ENCODE measurements around the gene RBM47.

RBM47 gene

DNA sequence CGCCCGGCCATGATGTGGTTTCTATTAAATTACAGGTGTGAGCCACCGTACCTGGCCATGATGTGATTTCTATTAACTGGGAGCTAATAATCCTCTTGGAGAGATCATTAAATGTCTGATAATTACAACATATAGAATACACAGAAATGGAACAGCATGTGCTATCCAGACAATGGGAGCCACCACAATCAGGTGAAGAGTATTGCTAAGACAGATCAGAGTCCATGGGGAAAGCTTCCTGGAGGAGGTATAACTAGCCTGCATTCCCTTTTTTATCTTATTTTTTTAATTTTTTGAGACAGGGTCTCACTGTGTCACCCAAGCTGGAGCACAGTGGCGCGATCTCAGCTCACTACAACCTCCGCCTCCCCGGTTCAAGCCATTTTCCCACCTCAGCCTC, 147.7 kb downstream of the RBM47 start:
- TF ChIP-seq YY1 (IDR thresholded peaks at IDR 0.05; ENCODE audit: low read depth) (no peak), TCF12 (IDR thresholded peaks at IDR 0.05; ENCODE audit: low read depth) (no peak), RAD21 (IDR thresholded peaks at IDR 0.05; ENCODE audit: low read depth) (no peak), TAF1 (IDR thresholded peaks at IDR 0.05; ENCODE audit: low read depth) (no peak), EP300 (IDR thresholded peaks at IDR 0.05; ENCODE audit: borderline replicate concordance) (no peak), CEBPB (IDR thresholded peaks at IDR 0.05) (no peak), FOXM1 (IDR thresholded peaks at IDR 0.05; ENCODE audit: borderline replicate concordance, low read depth) (no peak), ZBTB7A (IDR thresholded peaks at IDR 0.05; ENCODE audit: low read depth) (no peak), NFIC (IDR thresholded peaks at IDR 0.05) (no peak)
- TF ChIP-seq, protein P1, sequence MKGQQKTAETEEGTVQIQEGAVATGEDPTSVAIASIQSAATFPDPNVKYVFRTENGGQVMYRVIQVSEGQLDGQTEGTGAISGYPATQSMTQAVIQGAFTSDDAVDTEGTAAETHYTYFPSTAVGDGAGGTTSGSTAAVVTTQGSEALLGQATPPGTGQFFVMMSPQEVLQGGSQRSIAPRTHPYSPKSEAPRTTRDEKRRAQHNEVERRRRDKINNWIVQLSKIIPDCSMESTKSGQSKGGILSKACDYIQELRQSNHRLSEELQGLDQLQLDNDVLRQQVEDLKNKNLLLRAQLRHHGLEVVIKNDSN (IDR thresholded peaks at IDR 0.05) = no peak
- TF ChIP-seq, protein P2, sequence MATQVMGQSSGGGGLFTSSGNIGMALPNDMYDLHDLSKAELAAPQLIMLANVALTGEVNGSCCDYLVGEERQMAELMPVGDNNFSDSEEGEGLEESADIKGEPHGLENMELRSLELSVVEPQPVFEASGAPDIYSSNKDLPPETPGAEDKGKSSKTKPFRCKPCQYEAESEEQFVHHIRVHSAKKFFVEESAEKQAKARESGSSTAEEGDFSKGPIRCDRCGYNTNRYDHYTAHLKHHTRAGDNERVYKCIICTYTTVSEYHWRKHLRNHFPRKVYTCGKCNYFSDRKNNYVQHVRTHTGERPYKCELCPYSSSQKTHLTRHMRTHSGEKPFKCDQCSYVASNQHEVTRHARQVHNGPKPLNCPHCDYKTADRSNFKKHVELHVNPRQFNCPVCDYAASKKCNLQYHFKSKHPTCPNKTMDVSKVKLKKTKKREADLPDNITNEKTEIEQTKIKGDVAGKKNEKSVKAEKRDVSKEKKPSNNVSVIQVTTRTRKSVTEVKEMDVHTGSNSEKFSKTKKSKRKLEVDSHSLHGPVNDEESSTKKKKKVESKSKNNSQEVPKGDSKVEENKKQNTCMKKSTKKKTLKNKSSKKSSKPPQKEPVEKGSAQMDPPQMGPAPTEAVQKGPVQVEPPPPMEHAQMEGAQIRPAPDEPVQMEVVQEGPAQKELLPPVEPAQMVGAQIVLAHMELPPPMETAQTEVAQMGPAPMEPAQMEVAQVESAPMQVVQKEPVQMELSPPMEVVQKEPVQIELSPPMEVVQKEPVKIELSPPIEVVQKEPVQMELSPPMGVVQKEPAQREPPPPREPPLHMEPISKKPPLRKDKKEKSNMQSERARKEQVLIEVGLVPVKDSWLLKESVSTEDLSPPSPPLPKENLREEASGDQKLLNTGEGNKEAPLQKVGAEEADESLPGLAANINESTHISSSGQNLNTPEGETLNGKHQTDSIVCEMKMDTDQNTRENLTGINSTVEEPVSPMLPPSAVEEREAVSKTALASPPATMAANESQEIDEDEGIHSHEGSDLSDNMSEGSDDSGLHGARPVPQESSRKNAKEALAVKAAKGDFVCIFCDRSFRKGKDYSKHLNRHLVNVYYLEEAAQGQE (IDR thresholded peaks at IDR 0.05; ENCODE audit: low read depth) = no peak

GRCh38 chr4:40480291-40480690, 149.4 kb downstream of the RBM47 start:
- TF ChIP-seq TCF12 (IDR thresholded peaks at IDR 0.05; ENCODE audit: low read depth) (no peak), YY1 (IDR thresholded peaks at IDR 0.05; ENCODE audit: low read depth) (no peak), TEAD4 (IDR thresholded peaks at IDR 0.05) (no peak), CREB1 (IDR thresholded peaks at IDR 0.05; ENCODE audit: low read depth) (no peak), FOXM1 (IDR thresholded peaks at IDR 0.05; ENCODE audit: borderline replicate concordance, low read depth) (no peak), CEBPB (IDR thresholded peaks at IDR 0.05) (no peak), EGR1 (IDR thresholded peaks at IDR 0.05) (no peak)
- TF ChIP-seq, protein P2 (IDR thresholded peaks at IDR 0.05; ENCODE audit: low read depth) = no peak

DNA sequence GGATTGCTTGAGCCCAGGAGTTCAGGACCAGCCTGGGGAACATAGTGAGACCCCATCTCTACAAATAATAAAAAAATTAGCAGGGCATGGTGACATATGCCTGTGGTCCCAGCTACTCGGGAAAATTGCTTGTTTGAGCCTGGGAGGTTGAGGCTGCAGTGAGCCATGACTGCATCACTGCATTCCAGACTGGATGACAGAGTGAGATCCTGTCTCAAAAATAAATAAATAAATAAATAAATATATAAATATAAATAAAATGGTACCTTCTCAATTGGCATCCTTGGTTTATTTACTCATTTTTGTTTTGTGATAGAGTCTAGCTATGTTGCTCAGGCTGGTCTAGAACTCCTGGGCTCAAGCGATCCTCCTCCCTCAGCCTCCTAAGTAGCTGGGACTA, 150.3 kb downstream of the RBM47 start:
- TF ChIP-seq, protein P3, sequence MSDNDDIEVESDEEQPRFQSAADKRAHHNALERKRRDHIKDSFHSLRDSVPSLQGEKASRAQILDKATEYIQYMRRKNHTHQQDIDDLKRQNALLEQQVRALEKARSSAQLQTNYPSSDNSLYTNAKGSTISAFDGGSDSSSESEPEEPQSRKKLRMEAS (IDR thresholded peaks at IDR 0.05) = no peak
- TF ChIP-seq YY1 (IDR thresholded peaks at IDR 0.05; ENCODE audit: low read depth) (no peak), ZBTB7A (IDR thresholded peaks at IDR 0.05; ENCODE audit: low read depth) (no peak), EP300 (IDR thresholded peaks at IDR 0.05; ENCODE audit: borderline replicate concordance) (no peak), CREB1 (IDR thresholded peaks at IDR 0.05; ENCODE audit: low read depth) (no peak), TCF12 (IDR thresholded peaks at IDR 0.05; ENCODE audit: low read depth) (no peak), CEBPB (IDR thresholded peaks at IDR 0.05) (no peak), TEAD4 (IDR thresholded peaks at IDR 0.05) (no peak), EGR1 (IDR thresholded peaks at IDR 0.05) (no peak), NFIC (IDR thresholded peaks at IDR 0.05) (no peak), TAF1 (IDR thresholded peaks at IDR 0.05; ENCODE audit: low read depth) (no peak), FOXM1 (IDR thresholded peaks at IDR 0.05; ENCODE audit: borderline replicate concordance, low read depth) (no peak), RAD21 (IDR thresholded peaks at IDR 0.05; ENCODE audit: low read depth) (no peak)
- TF ChIP-seq, protein P2 (IDR thresholded peaks at IDR 0.05; ENCODE audit: low read depth) = no peak
- TF ChIP-seq, protein P1 (IDR thresholded peaks at IDR 0.05) = no peak

DNA sequence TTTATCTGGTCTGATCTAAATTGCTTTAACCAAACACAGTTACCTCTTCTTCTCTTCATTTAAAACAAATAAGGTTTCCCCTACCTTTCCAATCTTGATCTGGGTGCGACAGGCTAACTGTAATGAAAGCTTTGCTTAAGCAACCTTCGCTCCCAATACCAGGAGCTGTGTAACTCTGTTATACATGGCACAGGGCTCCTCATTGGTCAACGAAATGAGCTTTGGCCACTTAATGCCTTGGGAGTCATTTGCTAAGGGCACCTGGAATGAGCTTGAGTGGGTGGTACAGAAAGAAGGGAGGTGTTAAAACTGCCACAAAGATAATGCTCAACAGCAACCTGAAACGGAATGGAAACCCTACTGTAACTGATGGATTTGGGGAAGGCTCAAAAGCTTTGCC, 154.1 kb downstream of the RBM47 start:
- TF ChIP-seq ZBTB7A (IDR thresholded peaks at IDR 0.05; ENCODE audit: low read depth) (no peak), TAF1 (IDR thresholded peaks at IDR 0.05; ENCODE audit: low read depth) (no peak), RAD21 (IDR thresholded peaks at IDR 0.05; ENCODE audit: low read depth) (no peak), YY1 (IDR thresholded peaks at IDR 0.05; ENCODE audit: low read depth) (no peak), TEAD4 (IDR thresholded peaks at IDR 0.05) (no peak), CREB1 (IDR thresholded peaks at IDR 0.05; ENCODE audit: low read depth) (no peak), NFIC (IDR thresholded peaks at IDR 0.05) (no peak), FOXM1 (IDR thresholded peaks at IDR 0.05; ENCODE audit: borderline replicate concordance, low read depth) (no peak), TCF12 (IDR thresholded peaks at IDR 0.05; ENCODE audit: low read depth) (no peak), CEBPB (IDR thresholded peaks at IDR 0.05) (no peak)
- TF ChIP-seq, protein P2 (IDR thresholded peaks at IDR 0.05; ENCODE audit: low read depth) = no peak
- TF ChIP-seq, protein P3 (IDR thresholded peaks at IDR 0.05) = no peak
- TF ChIP-seq, protein P1 (IDR thresholded peaks at IDR 0.05) = no peak
